ENCODE measurements around the gene SMYD3. TPM values are rescaled to one million over a fixed set of nuclear protein-coding genes. Genes with fewer than 3 reads are reported as not detected.

The SMYD3 gene
- total RNA-seq, 1 experiment from 2014 or later: 35.1 TPM

DNA sequence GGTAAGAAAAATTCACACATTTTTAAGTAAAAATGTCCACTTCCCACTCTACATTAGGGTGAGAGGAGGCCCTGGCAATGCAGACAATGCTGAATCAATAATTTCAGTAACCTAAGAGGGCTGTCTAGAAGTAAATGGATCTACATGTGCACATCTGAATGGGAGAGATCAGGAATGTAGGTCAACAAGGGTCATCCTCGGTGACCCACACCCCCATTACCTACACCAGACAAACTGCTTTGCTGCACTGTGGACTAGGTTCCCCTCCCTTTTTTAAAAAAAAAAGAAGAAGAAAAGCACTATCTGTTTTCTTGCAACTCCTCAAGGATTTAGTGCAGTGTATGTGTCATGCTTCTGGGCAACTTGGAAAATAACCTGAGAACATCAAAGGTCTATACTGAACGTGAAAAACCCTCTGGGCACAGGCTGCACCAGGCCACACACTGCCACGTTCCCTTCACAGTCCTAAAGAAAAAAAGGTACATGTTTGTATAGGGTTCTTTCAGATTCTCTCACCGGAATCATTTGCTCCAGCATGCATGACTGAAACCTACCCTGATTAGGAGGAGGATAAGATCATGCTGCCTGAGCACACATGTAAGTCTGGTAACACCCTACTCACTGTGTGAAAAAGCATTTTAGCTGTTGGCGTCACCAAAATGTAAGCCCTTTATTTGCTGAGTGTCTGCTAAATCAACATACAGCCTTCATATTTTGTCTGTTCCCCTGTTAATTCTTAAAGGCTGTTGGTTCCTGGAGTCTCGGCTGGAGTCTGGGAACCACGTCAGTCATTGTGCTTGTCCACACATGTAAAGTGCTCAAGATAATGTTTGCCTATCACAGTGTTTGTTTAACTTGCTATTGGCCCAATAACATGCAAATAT is 341.0 kb downstream of the SMYD3 start:
- intact Hi-C loops (cut with micrococcal nuclease; ENCODE audit: unreplicated experiment): no loop called here
- Mint-ChIP-seq H3K4me1 (ENCODE audit: low read depth, unreplicated experiment) (no peaks in the 10 kb centered on the region), H3K9me3 (ENCODE audit: low read depth, unreplicated experiment) (no peaks in the 10 kb centered on the region), H3K27ac (ENCODE audit: unreplicated experiment) (no peak overlapping the region), H3K36me3 (ENCODE audit: insufficient read depth, unreplicated experiment) (no peaks in the 10 kb centered on the region), H3K27me3 (ENCODE audit: unreplicated experiment) (no peaks in the 10 kb centered on the region), H3K4me3 (ENCODE audit: low read depth, unreplicated experiment) (no peak overlapping the region)
- TF ChIP-seq, protein P1, sequence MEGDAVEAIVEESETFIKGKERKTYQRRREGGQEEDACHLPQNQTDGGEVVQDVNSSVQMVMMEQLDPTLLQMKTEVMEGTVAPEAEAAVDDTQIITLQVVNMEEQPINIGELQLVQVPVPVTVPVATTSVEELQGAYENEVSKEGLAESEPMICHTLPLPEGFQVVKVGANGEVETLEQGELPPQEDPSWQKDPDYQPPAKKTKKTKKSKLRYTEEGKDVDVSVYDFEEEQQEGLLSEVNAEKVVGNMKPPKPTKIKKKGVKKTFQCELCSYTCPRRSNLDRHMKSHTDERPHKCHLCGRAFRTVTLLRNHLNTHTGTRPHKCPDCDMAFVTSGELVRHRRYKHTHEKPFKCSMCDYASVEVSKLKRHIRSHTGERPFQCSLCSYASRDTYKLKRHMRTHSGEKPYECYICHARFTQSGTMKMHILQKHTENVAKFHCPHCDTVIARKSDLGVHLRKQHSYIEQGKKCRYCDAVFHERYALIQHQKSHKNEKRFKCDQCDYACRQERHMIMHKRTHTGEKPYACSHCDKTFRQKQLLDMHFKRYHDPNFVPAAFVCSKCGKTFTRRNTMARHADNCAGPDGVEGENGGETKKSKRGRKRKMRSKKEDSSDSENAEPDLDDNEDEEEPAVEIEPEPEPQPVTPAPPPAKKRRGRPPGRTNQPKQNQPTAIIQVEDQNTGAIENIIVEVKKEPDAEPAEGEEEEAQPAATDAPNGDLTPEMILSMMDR (IDR thresholded peaks at IDR 0.05; ENCODE audit: unreplicated experiment): no peak
- CTCF ChIA-PET: no interaction called here
- DNase-seq: no peak
- no TSS peak for BruUV-seq (replicated peaks)

DNA sequence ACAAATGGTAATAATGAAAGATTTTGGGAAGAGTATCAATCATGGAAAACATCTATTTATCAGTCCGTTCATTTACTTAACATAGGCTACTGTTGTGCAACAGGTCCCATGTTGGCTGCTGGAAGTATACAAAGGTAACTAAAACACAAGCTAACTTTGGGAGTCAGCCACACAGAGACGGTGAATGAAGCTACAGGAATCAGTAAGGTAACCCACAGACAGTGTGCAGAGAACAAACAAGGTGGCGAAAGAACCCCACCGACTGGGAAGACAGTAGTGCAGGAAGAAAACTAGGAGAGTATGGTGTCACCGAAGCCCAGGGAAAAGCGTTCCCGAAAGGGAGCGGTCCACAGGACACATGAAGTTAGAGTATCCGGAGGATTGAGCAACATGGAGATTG is 342.3 kb downstream of the SMYD3 start:
- H3K9me3 Mint-ChIP-seq (ENCODE audit: low read depth, unreplicated experiment): no peaks in the 10 kb centered on the region
- no TSS peak for BruUV-seq (replicated peaks)

DNA sequence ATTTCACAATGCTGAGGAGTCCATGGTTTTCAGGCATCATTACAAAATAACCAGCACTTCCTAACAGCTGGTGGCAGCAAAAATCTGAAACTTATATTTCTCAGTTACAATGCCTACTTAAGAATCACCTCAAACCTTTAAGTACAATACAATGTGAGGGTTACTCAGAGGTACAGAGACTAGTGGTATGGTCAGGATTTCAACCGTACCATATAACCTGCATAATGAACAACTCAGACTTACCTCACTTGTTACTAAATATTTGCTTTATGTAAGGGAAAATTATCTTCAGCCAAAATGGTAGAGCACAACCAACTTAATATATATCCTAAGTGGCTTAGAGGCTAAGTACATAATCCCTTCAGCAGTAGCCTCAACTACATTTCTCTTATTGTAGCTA is 344.5 kb downstream of the SMYD3 start:
- peaks cover 2% of the 10 kb centered on the region for H3K36me3 Mint-ChIP-seq (ENCODE audit: insufficient read depth, unreplicated experiment)
- H3K27me3 Mint-ChIP-seq (ENCODE audit: unreplicated experiment): no peaks in the 10 kb centered on the region
- TF ChIP-seq, protein P1 (IDR thresholded peaks at IDR 0.05; ENCODE audit: unreplicated experiment): no peak
- no peak overlapping the region for H3K27ac Mint-ChIP-seq (ENCODE audit: unreplicated experiment)
- no peak for DNase-seq
- no TSS peak for BruUV-seq (replicated peaks)
- H3K4me1 Mint-ChIP-seq (ENCODE audit: low read depth, unreplicated experiment): peaks cover 21% of the 10 kb centered on the region
- intact Hi-C loops (cut with micrococcal nuclease; ENCODE audit: unreplicated experiment): no loop called here
- CTCF ChIA-PET: no interaction called here
- no peaks in the 10 kb centered on the region for H3K9me3 Mint-ChIP-seq (ENCODE audit: low read depth, unreplicated experiment)
- no peak overlapping the region for H3K4me3 Mint-ChIP-seq (ENCODE audit: low read depth, unreplicated experiment)

More for the DNA sequence above, 342.3 kb downstream of the SMYD3 start:
- H3K36me3 Mint-ChIP-seq (ENCODE audit: insufficient read depth, unreplicated experiment): no peaks in the 10 kb centered on the region
- H3K27me3 Mint-ChIP-seq (ENCODE audit: unreplicated experiment): no peaks in the 10 kb centered on the region
- no peak overlapping the region for H3K4me3 Mint-ChIP-seq (ENCODE audit: low read depth, unreplicated experiment)
- TF ChIP-seq, protein P1 (IDR thresholded peaks at IDR 0.05; ENCODE audit: unreplicated experiment): no peak
- H3K27ac Mint-ChIP-seq (ENCODE audit: unreplicated experiment): no peak overlapping the region
- DNase-seq: no peak
- intact Hi-C loops (cut with micrococcal nuclease; ENCODE audit: unreplicated experiment): no loop called here
- H3K4me1 Mint-ChIP-seq (ENCODE audit: low read depth, unreplicated experiment): peaks cover 3% of the 10 kb centered on the region
- CTCF ChIA-PET: interaction anchor here (0.6 kb wide), 1 partner anchor 154 kb away, joined by 3 read pairs; no protein-coding TSS in a partner anchor

DNA sequence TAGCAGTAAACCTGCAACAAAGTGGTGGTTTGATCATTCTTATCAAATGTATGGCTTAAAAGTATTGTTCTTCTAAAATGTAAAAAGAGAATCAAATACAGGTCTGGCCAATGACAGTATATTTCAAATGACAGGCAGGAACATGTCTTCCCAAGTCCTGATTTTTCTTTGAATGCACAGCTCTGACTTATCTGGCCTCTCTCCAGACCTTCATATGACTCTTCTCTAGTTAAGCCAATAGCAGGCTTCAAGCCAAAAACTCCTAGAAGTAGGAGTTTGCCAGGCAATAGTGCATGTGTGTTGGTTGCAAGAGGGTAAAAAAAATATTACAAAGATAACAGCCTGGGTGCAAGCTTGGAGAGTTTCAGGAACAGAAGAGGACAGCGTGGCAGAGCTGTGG is 345.5 kb downstream of the SMYD3 start:
- CTCF ChIA-PET: no interaction called here
- Mint-ChIP-seq H3K27me3 (ENCODE audit: unreplicated experiment) (no peaks in the 10 kb centered on the region), H3K36me3 (ENCODE audit: insufficient read depth, unreplicated experiment) (peaks cover 5% of the 10 kb centered on the region), H3K9me3 (ENCODE audit: low read depth, unreplicated experiment) (no peaks in the 10 kb centered on the region), H3K4me1 (ENCODE audit: low read depth, unreplicated experiment) (peaks cover 31% of the 10 kb centered on the region), H3K4me3 (ENCODE audit: low read depth, unreplicated experiment) (no peak overlapping the region), H3K27ac (ENCODE audit: unreplicated experiment) (no peak overlapping the region)
- intact Hi-C loops (cut with micrococcal nuclease; ENCODE audit: unreplicated experiment): no loop called here
- TF ChIP-seq, protein P1 (IDR thresholded peaks at IDR 0.05; ENCODE audit: unreplicated experiment): no peak
- DNase-seq: no peak
- BruUV-seq (replicated peaks): no TSS peak
